Mesodermal cell (in vitro differentiated cells): ENCODE measurements around the gene WDR93.

Experiments
- H3K27ac ChIP-seq: 2 replicates; pipeline ENCODE4 v1.7.0; 2013; ENCODE audit warnings: mild to moderate bottlenecking, low read depth, low read length, moderate library complexity; ENCODE audit not compliant: severe bottlenecking
- H3K36me3 ChIP-seq: 2 replicates; pipeline ENCODE4 v1.7.1; 2013; ENCODE audit warnings: mild to moderate bottlenecking, low read length, moderate library complexity; ENCODE audit not compliant: control insufficient read depth, insufficient read depth
- H3K4me1 ChIP-seq: one replicate; pipeline ENCODE4 v1.7.1; 2013; ENCODE audit warnings: mild to moderate bottlenecking, low read length; ENCODE audit not compliant: insufficient read depth, control insufficient read depth, poor library complexity, severe bottlenecking
- H3K4me3 ChIP-seq: 2 replicates; pipeline ENCODE4 v1.7.0; 2013; ENCODE audit warnings: low read length, control low read depth, mild to moderate bottlenecking; ENCODE audit not compliant: insufficient read depth, poor library complexity, severe bottlenecking; ENCODE audit errors: extremely low read depth
- H3K9me3 ChIP-seq: 2 replicates; pipeline ENCODE4 v1.7.1; 2013; ENCODE audit warnings: mild to moderate bottlenecking, low read length, moderate library complexity; ENCODE audit not compliant: control insufficient read depth
- WGBS, 2 experiments: methylation state at CpG; one replicate each; pipeline ENCODE4 v1.1.5; 2013; ENCODE audit warnings: missing lambda C conversion rate in 2 of 2; ENCODE audit not compliant: insufficient coverage in 2 of 2; 5-methylcytosine and 5-hydroxymethylcytosine counted together

WDR93 gene

GRCh38 chr15:89772932-89773583 lies 82.4 kb downstream of the WDR93 start:
- peaks cover 4% of the 10 kb centered on the region for H3K4me1 ChIP-seq
- H3K36me3 ChIP-seq, result no peaks in the 10 kb centered on the region
- no peaks in the 10 kb centered on the region for H3K9me3 ChIP-seq
- no peak overlapping the region for H3K4me3 ChIP-seq
- no peak overlapping the region for H3K27ac ChIP-seq
- WGBS, 2 experiments, result 100% methylated on average over 1 of the region's 3 CpGs

GRCh38 chr15:89774492-89774891 lies 83.9 kb downstream of the WDR93 start:
- H3K4me3 ChIP-seq, result no peak overlapping the region
- no peak overlapping the region for H3K27ac ChIP-seq
- no peaks in the 10 kb centered on the region for H3K36me3 ChIP-seq
- WGBS, 2 experiments, result 77 to 87% methylated on average over 5 of the region's 5 CpGs
- H3K4me1 ChIP-seq, result peaks cover 4% of the 10 kb centered on the region
- H3K9me3 ChIP-seq, result no peaks in the 10 kb centered on the region

- H3K27ac ChIP-seq, result no peak overlapping the region
- no peak overlapping the region for H3K4me3 ChIP-seq
- no peaks in the 10 kb centered on the region for H3K9me3 ChIP-seq
- 83 to 94% methylated on average over 12 to 13 of the region's 14 CpGs for WGBS, 2 experiments
- H3K4me1 ChIP-seq, result no peaks in the 10 kb centered on the region
- H3K36me3 ChIP-seq, result no peaks in the 10 kb centered on the region
Observed at GRCh38 chr15:89775815-89776214, 85.2 kb downstream of the WDR93 start.

- Histone ChIP-seq H3K9me3 (no peaks in the 10 kb centered on the region), H3K4me3 (peak within 1 kb of the TSS; percentile 23), H3K36me3 (no peaks in the 10 kb centered on the region), H3K4me1 (no peaks in the 10 kb centered on the region), H3K27ac (no peak within 1 kb of the TSS)
- WGBS, 2 experiments, result 18 to 19% methylated on average over 70 to 74 of the region's 82 CpGs
Observed at GRCh38 chr15:89776274-89777072, 85.9 kb downstream of the WDR93 start, which contains the start of gene MESP2. Gene MESP2, plus strand, starts transcription at chr15:89776332. Its CDS starts 26 bp downstream, at chr15:89776358.

DNA sequence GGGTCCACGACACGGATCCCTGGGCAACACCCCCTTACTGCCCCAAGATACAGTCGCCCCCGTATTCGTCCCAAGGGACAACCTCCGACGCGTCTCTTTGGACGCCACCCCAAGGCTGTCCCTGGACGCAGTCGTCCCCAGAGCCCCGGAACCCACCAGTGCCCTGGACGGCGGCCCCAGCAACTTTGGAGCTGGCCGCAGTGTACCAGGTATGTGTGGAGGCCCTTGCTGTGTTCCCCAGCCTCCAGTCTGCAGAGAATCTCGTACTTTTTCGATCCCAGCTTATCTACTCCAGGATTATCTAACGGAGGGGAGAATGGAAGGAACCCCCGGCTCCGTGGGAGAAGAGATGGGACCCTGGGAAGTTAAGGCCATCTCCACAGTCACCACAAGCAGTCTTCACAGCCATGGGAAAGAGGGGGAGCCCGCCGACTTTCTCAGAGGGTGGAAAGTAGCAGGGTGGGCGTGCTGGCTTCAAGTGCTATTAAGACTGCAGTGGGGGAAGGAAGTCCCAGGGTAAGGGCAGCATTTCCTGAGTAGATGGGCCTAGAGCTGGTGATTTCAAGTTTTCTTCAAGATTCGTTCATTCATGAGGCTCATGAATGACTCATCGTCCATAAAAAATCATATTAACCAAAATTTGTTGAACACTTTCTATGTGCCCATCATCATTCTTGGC lies 86.6 kb downstream of the WDR93 start:
- Histone ChIP-seq H3K4me3 (no peak overlapping the region), H3K36me3 (no peaks in the 10 kb centered on the region), H3K4me1 (peaks cover 3% of the 10 kb centered on the region), H3K27ac (no peak overlapping the region), H3K9me3 (no peaks in the 10 kb centered on the region)
- 85 to 90% methylated on average over 16 to 20 of the region's 25 CpGs for WGBS, 2 experiments

DNA sequence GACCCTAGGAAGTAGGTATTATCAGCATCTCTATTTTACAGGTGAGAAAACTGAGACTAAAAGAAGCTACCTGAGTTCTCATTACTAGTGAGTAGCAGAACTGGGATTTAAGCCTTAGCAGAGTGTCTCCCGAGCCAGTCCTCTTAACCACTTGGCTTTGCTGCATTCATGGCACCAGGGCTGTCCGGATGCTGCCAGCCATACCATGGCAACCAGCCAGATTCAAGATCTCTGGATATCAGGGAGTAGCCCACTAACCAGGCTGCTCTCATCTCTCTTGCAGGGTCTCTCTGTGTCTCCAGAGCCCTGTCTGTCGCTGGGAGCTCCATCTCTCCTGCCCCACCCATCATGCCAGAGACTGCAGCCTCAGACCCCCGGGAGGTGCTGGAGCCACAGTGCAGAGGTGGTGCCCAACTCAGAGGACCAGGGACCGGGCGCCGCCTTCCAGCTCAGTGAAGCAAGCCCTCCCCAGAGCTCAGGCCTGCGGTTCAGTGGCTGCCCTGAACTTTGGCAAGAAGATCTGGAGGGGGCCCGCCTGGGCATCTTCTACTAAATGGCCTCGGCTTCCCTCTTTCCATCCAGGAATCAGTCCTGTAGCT lies 87.3 kb downstream of the WDR93 start:
- Histone ChIP-seq H3K4me1 (peaks cover 8% of the 10 kb centered on the region), H3K4me3 (no peak overlapping the region), H3K36me3 (no peaks in the 10 kb centered on the region), H3K9me3 (no peaks in the 10 kb centered on the region), H3K27ac (no peak overlapping the region)
- WGBS, 2 experiments, result 93 to 98% methylated on average over 7 to 10 of the region's 10 CpGs

- Histone ChIP-seq H3K27ac (no peak overlapping the region), H3K4me3 (no peak overlapping the region), H3K4me1 (peaks cover 17% of the 10 kb centered on the region), H3K9me3 (no peaks in the 10 kb centered on the region), H3K36me3 (no peaks in the 10 kb centered on the region)
- WGBS, 2 experiments, result 91 to 98% methylated on average over 4 of the region's 4 CpGs
Observed at GRCh38 chr15:89778861-89779260, 88.2 kb downstream of the WDR93 start.

GRCh38 chr15:89780601-89781000 lies 90.0 kb downstream of the WDR93 start:
- Histone ChIP-seq H3K9me3 (no peaks in the 10 kb centered on the region), H3K27ac (no peak overlapping the region), H3K36me3 (no peaks in the 10 kb centered on the region), H3K4me1 (peaks cover 22% of the 10 kb centered on the region), H3K4me3 (no peak overlapping the region)
- WGBS, 2 experiments, result 94 to 96% methylated on average over 6 of the region's 6 CpGs

DNA sequence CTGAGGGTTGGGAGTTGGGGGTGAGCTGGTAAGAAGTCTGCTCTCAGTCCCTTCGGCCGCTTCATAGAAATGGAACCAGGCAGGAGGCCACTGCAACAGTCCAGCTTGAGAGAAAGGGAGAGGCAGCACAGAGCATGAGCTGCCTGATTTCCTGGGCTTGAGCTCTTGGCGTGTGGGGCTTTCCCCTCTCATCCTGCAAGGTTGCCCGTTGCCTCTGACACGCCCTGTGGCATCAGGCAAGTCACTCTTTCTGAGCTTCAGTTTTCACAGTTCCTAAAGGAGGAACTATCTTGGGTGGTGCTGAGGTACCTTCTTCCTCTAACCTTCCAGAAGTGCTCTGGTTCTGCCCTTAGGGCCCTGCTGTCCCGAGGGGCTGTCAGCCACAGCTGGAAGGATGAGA lies 90.4 kb downstream of the WDR93 start:
- Histone ChIP-seq H3K4me1 (peaks cover 22% of the 10 kb centered on the region), H3K4me3 (no peak overlapping the region), H3K36me3 (no peaks in the 10 kb centered on the region), H3K27ac (no peak overlapping the region), H3K9me3 (no peaks in the 10 kb centered on the region)
- WGBS, 2 experiments, result 90 to 92% methylated on average over 4 to 6 of the region's 6 CpGs

DNA sequence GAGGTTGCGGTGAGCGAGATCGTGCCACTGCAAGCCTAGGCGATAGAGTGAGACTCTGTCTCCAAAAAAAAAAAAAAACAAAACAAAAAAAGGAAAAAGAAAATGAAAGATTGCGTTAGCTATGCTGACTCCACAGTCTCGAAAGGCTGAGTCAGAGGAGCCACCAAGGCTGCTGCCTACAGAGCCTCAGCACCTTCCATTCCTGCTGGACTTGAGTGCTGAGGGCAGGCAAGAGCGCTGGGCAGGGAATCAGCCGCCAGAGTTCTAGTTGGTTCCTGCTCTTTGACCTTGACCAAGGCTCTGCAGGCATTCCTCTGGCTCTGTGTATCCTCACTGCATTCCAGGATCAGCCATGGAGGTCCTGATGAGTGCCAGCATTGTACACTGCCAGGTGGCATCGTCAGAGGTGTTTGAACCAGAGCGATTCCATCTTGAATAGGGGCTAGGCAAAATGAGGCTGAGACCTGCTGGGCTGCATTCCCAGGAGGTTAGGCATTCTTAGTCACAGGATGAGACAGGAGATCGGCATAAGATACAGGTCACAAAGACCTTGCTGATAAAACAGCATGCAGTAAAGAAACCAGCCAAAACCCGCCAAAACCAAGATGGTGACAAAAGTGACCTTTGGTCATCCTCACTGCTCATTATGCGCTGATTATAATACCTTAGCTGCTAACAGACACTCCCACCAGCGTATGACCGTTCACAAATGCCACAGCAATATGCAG lies 91.4 kb downstream of the WDR93 start:
- H3K9me3 ChIP-seq, result no peaks in the 10 kb centered on the region
- no peaks in the 10 kb centered on the region for H3K36me3 ChIP-seq
- H3K4me1 ChIP-seq, result peaks cover 22% of the 10 kb centered on the region
- 81 to 88% methylated on average over 13 to 14 of the region's 15 CpGs for WGBS, 2 experiments
- H3K4me3 ChIP-seq, result no peak overlapping the region
- no peak overlapping the region for H3K27ac ChIP-seq
